NCI-H2227 treated with DMSO at 0.1 percent for 48 hours (cell line): ENCODE measurements around the gene RNF31.

Source experiments
- DNase-seq: peaks from one replicate; lab custom pipeline; 2025; lab: John Stamatoyannopoulos, UW

Gene RNF31

GRCh38 chr14:24137529-24138395 lies 9.5 kb upstream of the RNF31 start:
- no peak for DNase-seq

GRCh38 chr14:24138396-24139271 lies 8.7 kb upstream of the RNF31 start:
- DNase-seq = no peak

DNA sequence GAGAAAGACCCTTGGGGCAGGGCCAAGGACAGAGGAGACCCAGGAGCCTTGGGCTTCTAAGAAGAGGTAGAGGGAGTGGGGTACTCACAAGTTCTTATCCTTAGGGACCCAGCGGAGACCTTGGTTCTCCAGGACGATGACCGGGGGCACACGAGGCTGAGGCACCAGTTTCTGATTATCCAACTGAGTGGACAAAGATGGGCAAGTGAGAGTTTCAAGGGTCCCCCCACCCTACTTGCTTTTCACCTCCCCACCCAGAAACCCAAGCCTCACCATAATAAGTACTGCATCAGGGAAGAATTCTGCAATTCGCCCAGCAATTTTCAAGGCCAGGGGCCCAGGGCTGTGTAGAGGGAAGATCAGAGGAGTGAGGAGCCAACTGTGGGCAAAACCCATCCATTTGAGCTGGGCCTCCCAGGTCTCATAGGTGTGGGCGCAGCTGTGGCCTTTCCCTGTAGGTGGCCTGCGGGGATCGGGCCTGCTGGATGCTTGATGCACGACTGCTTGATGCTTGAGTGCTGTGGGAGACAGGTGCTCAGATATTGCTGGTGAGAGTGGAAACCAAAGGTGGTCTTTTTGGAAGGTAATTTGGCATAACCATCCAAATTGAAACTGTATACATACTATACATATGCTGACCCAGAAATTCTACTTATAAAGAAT lies 7.9 kb upstream of the RNF31 start:
- DNase-seq = no peak

DNA sequence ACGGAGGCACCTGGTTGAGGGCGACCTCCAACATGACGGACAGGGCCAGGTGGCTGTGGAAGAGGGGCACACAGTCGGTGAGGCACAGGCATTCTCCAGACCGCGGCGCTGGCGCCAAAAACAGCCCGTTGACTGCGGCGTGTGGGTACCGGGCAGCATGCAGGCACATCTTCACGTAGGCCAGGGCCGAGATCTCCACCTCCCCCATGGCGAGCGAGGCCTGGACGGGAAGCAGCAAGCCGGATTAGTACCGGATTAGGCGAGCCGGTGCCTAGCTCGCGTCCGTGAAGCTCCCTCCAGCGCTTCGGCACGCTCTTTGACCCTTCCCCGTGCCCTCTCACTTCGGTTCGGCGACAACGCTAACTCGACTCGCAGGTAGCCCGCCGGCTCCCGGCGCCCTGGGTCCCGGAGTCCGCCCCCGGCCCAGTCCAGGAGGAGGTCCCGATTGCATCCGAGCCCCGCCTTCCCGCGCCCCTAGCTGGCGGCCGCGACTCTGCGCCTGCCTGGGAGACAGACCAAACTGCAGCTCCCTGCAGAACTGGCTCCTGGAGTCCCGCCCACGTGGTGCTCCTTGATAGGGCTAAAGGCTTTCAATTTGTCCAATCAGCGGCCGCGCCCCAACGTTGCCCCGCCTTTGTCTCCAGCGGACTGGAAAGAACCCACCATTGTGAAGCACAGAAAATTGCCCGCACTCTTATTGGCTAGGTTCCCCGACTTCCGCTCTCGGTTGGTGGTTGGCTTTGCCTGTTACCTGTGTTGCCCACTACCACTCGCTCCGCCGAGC lies 6.0 kb upstream of the RNF31 start, which contains the start of gene EMC9:
Gene EMC9, minus strand, starts transcription at position 495 of the 784 bp plus-strand sequence. Its CDS starts 287 bp downstream, at position 208.
- peak; percentile 99 for DNase-seq

DNA sequence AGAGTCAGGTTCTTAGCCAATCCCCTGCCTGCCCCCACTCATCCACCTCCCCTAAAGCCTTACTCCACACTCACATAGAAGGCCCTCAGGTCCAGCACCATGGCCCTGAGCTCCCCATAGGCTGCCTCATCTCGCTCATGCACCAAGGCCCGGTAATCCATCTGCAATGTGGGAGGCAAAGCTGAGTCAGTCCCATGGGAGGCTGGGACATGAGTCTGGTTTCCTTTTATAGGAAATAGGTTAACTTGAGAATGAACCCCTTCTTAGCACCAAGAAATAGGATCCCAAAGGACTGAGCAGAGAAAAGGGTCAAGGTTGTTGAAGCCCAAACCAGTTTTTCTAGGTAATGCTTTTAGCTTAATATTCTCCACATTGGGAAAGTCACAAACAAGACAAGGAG lies 3.8 kb upstream of the RNF31 start:
- no peak for DNase-seq

- no peak for DNase-seq
Measured at GRCh38 chr14:24144451-24144850, 2.8 kb upstream of the RNF31 start.

- no peak for DNase-seq
Measured at GRCh38 chr14:24145219-24145618, 2.1 kb upstream of the RNF31 start.

GRCh38 chr14:24145690-24146452 lies 1.4 kb upstream of the RNF31 start:
- DNase-seq = no peak

DNA sequence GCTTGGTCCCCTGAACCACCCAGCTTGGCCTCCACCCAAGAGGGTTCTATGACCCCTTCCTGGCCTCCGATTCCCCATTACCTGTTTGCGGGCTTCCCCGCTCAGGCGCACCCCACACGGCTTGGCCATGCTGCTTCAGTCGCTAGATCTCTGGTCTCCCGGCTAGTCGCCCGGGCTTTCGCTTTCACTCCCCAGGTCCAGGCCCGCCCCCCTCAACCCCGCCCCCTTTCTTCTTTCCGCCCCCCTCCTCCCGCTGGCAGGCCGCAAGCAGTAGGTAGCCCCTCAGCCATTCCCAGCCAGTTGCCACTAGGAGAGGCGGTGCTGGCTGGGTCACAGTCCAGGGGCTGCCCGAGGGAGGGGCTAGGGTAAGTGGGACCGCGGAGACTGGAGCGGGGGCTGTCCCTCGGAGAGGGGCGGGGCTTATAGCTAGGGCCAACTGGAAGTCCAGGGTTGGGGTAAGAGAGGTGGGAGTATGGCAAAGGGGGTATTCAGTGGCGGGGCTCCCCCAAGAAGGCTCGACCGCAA lies 783 bp upstream of the RNF31 start, which contains the start of gene PSME2:
Gene PSME2, minus strand, starts transcription at position 158 of the 525 bp plus-strand sequence. Its CDS starts 29 bp downstream, at position 129.
- DNase-seq = peak; percentile 96

- DNase-seq = no peak
Measured at GRCh38 chr14:24147761-24148428, 597 bp downstream of the RNF31 start.

- DNase-seq = no peak
Measured at GRCh38 chr14:24149302-24149969, 2.1 kb downstream of the RNF31 start.

- DNase-seq = no peak
Measured at GRCh38 chr14:24150061-24150460, 2.8 kb downstream of the RNF31 start.

DNA sequence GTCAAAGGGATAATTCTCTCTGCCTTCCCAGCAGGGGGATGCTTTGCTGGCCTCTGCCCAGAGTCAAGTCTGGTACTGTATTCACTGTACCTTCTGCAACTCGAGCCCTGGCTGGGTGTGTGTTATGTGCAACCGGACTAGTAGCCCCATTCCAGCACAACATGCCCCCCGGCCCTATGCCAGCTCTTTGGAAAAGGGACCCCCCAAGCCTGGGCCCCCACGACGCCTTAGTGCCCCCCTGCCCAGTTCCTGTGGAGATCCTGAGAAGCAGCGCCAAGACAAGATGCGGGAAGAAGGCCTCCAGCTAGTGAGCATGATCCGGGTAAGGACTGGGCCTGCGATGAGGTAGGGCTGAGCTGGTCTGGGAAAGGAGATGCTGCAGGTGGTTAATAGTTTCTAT lies 3.3 kb downstream of the RNF31 start:
- no peak for DNase-seq

GRCh38 chr14:24150993-24151392 lies 3.7 kb downstream of the RNF31 start:
- no peak for DNase-seq

- DNase-seq = no peak
Measured at GRCh38 chr14:24151404-24152080, 4.2 kb downstream of the RNF31 start.

DNA sequence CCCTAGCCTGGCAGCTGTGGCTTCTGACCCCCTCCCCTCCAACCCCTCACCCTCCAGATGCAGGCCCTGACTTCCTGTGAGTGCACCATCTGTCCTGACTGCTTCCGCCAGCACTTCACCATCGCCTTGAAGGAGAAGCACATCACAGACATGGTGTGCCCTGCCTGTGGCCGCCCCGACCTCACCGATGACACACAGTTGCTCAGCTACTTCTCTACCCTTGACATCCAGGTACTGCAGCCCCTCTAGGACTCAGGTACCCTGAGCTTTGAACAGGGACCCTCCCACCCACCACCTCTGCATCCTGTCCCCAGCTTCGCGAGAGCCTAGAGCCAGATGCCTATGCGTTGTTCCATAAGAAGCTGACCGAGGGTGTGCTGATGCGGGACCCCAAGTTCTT lies 7.8 kb downstream of the RNF31 start:
- no peak for DNase-seq

GRCh38 chr14:24156840-24157239 lies 9.5 kb downstream of the RNF31 start:
- no peak for DNase-seq

GRCh38 chr14:24157331-24157730 lies 10.0 kb downstream of the RNF31 start:
- DNase-seq = no peak
